AG08395 (cell line): ENCODE data around the gene MCM6.
"Not testable (repeated sequence)": the region's sequence is repeated elsewhere in the genome, so short reads cannot be mapped to it uniquely, and the experiment has no call there.

Experiments
- DNase-seq: peaks from one replicate; pipeline ENCODE4 v3.0.0; 2012; ENCODE audit warnings: mixed read lengths, low spot score

MCM6 gene

DNA sequence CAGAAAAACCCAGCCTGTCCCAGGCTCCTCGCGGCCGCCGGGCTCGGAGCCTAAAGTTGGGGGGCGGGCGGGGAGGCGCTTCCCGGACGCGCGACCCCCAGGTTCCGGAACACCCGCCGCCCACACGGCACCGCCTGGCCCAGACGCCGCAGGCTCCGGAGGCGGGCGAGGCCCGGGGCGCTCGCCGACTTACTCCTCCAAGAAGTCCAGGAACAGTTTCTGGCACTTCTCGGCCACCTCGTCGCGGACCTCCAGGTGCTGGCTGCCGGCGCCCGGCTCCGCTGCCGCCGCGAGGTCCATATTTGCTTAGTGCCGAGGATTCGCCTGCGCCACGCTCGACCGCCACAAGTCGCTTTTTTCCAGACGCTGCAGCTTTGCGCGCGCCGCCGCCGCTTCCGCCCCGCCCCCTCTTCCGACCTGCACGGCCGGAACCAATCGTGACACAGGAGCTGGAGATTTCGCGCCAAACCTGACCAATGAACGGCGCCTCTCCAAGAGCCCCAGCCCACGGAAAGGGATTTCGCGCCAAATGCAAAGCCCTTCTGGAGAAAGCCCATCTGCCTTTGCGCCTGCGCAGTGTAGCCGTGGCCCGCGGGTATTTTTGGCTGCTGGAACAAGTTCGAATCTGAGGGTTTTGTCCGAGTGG, at the start of gene MCM6:
Gene MCM6 (minus strand): TSS at position 378 of the 646 bp plus-strand sequence. CDS start 78 bp downstream, at position 300.
- peak; percentile 99 for DNase-seq

DNA sequence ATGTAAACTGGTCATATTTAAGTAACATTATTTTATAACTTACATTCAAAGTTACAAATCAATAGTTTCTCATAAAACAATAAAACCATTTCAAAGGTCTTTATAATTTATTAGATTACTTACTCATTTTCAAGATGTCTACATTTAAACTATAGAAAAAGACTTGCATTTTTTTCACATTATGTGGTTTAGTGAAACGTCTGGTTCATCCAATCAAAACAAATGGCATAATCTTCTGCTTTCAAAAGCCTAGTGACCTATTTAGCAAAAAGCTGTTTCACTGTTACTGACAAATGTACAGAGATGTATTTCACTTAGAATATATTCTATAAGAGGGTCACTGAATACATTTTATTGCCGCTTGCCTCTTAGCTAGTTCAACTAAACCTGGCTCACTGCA, 49.3 kb upstream of the MCM6 start:
- peak; percentile 2 for DNase-seq

DNA sequence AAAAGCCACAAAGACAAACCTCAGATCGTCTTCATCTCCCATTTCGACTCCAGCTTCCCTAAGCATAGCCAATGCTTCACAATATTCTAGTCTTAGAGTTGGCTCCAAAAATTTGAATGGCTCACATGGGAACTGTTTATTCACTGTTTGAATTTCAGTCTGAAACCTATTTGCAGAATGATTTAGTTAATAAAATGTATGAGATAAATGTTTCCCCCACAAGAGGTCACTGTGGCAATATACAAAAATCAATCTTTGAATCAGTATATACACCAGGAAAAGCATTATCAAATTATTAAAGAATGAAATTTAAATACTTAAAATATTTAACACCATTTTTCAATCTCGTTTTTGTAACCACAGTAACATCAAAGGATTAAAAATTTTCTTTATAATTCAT, 40.0 kb upstream of the MCM6 start:
- peak; percentile 24 for DNase-seq

DNA sequence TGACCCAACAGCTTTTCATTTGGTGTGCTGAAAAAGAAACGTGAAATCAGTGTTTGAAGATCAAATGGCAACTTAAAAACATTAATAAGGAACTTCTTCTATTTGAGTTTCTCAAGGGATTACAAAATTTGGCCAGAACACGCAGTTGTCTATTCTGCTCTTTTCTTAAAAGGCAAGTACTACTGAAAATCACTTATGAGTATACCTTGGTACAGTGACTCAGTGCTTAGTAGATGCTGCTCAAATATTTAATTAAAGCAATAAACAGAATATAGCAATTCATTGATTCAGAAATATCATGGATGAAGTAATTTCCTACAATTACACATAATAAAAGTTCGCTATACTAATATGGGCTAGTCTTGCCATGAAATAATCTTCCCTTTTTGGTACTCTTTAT, 38.2 kb upstream of the MCM6 start:
- no peak for DNase-seq

DNA sequence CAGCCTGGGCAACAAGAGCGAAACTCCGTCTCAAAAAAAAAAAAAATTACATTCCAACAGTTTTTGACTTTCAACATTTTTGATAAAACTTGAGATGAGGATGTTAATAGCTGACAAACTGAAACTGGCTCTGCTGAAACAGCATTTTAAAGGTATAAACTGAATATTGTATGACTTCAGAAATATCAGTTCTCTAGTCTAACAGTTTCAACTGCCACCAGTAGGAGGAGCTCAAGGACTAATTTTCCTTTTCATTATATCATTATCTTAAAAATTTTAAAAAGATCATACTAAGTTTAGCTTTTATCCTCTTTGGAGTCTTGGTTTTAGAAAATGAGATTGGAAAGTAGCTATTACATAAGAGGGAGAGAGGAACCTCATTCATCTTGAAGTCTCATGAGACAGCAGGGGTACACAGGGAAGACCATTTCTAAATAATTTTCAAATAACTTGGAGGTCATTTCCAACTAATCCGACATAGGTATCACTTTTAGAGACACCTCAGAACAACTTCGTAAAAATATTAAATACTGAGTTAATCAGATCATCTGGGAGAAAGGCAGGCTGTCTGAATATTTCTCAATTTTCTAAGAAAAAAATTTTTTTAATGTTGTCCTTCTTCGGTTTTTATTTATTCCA, 37.6 kb upstream of the MCM6 start:
- peak; percentile 43 for DNase-seq

DNA sequence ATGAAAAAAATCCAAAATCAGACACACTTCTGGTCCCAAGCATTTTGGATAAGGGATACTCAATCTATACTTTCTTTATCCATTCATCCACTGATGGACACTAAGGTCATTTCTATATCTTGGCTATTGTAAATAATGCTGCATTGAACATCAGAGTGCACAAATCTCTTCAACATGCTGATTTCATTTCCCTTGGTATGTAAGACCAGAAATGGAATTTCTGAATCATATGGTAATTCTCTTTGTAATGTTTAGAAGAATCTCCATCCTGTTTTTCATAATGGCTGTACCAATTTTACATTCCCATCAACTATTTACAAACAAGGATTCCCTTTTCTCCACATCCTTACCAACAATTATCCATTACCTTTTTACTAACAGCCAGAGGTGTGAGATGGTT, 33.7 kb upstream of the MCM6 start:
- peak; percentile 7 for DNase-seq

DNA sequence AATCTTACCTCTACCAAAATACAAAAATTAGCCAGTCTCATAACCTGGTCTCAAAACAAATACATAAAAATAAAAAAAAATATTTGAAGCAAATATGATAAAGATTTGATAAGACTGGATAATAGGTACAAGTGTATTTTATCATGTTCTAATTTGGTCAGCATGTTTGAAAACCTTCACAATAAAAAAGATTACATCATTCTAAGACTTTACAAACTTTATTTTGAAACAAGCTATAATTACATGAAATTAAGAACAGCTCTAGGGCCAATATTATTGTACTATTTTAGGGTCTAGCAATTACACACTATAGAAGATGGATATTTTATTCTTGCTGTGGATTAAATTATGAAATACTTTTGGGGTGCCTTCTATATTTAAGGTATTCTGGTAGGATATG, 29.4 kb upstream of the MCM6 start:
- no peak for DNase-seq

DNA sequence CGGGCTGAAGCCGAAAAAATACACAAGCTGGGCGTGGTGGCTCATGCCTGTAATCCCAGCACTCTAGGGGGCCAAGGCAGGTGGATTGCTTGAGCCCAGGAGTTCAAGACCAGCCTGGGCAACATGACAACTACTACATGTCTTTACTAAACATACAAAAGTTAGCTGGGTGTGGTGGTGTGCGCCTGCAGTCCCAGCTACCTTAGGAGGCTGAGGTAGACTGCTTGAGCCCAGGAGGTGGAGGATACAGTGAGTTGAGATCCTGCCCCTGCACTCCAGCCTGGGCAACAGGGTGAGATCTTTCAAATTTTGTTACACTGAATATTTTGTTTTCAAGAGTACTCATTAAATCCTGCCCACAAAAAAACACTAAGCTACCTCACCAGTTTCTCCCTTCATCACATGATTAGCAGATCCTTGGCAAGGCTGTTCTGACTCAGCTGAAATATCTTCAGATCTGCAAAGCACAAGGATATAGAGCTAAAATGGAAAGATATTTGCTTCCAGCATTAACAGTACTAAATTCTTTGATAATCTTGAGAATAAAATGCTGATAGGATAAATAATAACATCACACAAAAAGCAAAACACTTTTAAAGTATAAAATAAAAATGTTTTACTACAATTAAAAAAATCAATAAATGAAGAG, 28.2 kb upstream of the MCM6 start:
- peak; percentile 52 for DNase-seq

DNA sequence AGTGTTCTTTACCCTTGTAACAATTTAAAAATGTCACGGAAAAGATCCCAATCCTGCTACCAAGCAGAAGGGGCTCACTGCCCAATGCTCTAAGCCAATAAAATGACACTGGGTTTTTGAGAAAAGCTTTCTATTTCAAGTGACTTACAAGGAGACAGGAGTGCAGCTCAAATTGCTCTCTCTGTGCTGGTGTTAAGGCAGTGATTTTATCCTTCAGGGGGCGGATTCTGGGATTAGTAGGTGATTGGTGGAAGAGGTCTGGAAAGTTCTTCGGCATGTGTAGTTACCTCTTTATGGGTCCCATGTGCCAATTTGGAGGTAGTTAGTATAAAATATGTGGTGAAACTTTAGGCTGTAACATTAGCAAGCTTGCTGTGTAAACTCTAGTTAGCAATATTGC, 27.4 kb upstream of the MCM6 start:
- DNase-seq = no peak

DNA sequence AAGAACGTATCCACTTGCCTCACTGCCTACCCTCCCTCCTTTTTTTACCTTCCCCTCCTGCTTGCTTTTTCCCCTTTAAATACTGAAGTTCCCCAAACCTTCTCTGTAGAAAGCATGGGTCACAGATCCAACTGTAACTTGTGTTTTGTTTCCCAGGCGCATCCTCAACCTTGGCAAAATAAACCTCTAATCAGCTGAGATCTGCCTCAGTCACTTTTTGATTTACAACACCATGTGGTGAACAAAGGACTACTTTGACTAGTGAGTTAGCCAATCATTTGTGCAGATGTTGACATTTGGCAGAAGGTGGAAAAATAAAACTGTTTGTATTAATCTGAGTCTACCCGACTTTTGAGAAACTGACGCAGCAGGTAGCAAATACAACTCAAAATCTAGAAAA, 23.3 kb upstream of the MCM6 start:
- DNase-seq = no peak

DNA sequence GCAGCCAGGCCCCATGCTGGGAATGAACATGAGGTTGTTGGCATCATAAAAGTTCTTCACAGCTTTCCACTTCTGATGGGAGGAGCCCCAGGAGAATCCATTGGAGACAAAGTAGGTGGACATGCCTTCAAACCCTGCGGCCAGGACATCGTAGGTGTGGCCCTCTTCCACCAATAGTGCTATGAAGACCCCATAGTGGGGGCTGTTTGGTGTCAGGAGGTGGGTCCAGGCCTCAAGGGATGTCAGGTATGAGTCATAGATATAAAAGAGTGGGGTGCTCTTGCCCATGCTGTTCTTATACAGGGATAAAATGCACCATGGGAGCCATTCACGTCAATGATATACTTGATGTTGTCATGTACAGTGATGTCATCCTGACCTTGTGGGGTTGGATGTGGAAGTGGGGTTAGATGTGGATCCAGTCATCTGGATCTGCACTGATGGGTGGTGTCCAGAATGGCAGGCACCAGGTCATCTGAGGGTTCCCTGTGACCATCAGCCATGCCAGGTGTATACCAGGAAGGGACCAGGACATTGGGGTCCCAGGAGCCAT, 22.1 kb upstream of the MCM6 start:
- no peak for DNase-seq

DNA sequence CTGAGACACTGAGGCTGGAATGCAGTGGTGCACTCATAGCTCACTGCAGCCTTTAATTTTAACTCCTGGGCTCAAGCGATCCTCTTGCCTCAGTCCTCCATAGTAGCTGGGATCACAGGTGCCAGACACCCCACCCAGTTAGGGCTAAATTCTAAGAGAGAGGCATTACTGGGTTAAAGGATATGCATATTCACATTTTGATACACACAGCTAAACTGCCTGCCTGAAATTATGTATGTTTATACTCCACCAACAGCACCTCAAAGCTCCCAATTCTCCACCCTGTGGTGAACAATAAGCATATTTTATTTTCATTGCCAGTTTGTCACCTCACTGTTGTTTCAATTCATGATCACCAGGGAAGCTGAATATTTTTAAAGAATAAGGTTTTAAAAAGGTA, 18.7 kb upstream of the MCM6 start:
- no peak for DNase-seq

DNA sequence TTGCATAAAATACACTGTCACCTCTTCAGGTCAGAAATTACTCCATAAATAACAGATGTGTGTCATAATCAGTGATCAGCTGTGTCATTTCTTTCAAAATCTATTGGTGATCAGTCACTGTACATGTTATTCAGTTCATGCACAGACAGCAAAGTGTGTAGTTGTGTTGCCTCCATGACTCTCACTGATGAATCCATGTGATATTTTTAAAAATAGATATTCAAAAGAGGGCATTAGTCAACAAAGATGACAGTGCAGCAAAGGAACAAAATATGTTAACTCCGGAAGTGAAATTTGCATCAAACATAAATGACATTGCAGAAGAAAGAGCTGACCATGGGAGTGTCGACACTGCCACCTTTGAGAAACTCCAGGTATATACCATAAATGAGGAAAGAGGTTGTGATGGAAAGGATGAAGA, 17.1 kb upstream of the MCM6 start:
- DNase-seq = no peak

DNA sequence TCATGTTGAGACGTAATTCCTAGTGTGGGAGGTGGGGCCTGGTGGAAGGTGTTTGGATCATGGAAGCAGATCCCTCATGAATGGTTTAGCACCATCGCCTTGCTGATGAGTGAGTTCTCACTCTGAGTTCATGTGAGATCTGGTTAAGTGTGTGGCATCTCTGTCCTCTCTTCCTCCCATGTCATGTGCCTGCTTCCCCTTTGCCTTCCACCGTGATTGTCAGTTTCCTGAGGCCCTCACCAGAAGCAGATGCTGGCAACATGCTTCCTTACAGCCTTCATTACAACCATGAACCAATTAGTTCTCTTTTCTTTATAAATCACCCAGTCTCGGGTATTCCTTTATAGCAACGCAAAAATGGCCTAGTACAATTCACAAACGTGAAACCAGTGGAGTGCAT, 14.6 kb upstream of the MCM6 start:
- no peak for DNase-seq

DNA sequence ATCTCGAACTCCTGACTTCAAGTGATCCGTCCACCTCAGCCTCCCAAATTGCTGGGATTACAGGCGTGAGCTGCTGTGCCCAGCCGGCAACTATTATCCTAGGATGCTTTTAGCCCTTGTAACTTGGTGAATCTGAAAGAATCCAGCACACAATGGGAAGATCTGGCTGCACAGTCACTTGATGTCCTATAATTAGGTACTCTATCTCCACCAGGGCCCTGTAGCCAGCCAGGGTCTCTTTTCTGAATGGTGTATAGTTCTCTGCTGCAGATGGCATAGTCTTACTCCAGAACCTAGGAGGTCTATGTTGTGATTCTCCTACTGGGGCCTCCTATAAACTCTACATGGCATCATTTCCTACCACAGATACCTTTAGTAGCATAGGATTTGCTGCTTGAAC, 13.9 kb upstream of the MCM6 start:
- no peak for DNase-seq

DNA sequence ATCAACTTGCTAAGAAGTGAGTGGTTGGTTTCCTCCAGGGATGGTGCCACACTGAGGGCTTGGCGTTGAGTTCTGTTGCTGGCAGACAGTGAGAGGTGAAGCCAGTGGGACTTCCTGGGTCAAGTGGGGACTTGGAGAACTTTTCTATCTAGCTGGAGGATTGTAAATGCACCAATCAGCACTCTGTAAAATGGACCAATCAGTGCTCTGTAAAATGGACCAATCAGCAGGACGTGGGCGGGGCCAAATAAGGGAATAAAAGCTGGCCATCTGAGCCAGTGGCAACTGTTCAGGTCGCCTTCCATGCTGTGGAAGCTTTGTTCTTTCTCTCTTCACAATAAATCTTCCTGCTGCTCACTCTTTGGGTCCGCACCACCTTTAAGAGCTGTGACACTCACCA, 12.3 kb upstream of the MCM6 start:
- DNase-seq = not testable (repeated sequence)

DNA sequence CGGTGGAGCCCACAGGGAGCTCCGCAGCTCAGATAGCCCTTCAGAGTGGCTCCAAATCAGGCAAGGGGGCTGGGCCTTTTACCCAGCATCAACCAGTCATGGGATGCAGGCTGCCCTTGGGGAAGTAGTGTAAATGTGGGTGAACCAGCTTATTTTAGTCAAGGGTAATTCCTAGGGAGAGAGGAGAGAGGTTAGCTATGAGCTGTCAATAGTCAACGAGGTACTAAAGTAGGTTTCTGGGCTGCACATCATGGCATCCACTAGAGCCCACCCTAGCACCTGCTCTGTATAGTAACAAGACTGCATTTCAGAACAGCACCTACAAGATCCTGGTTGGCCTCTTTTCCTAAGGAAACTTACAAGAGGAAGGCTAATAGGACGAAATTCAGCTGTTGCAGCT, 9.5 kb upstream of the MCM6 start:
- DNase-seq = no peak

DNA sequence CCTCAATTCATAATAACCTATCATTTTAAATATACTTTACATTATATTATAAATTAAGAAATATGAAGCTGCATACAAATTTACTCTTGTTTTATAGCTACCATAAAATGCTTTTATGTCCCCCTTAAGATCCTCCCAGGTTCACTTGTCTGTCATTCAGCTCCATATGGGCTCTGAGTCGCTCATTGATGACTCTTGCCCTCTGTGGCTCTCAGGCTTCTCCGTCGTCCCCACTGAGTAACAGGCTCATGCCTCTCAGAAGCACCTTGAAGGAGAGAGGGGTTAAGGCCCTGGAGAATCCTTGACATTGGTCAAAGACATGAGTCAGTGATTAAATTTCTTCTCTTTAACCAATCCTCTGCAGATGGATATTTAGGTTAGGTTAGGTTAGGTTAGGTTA, 6.2 kb upstream of the MCM6 start:
- no peak for DNase-seq

DNA sequence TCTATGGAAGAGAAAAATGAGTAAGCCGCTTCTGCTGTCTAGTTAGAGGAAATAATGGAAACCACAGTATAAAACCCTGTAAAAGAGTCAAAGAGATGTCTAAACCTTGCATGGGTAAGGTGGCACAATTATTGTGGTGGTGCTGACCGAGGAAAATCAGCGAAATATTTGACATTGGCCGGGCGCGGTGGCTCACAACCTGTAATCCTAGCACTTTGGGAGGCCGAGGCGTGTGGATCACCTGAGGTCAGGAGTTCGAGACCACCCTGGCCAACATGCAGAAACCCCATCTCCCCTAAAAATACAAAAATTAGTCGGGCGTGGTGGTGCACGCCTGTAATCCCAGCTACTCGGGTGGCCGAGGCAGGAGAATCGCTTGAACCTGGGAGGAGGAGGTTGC, 527 bp upstream of the MCM6 start:
- not testable (repeated sequence) for DNase-seq

DNA sequence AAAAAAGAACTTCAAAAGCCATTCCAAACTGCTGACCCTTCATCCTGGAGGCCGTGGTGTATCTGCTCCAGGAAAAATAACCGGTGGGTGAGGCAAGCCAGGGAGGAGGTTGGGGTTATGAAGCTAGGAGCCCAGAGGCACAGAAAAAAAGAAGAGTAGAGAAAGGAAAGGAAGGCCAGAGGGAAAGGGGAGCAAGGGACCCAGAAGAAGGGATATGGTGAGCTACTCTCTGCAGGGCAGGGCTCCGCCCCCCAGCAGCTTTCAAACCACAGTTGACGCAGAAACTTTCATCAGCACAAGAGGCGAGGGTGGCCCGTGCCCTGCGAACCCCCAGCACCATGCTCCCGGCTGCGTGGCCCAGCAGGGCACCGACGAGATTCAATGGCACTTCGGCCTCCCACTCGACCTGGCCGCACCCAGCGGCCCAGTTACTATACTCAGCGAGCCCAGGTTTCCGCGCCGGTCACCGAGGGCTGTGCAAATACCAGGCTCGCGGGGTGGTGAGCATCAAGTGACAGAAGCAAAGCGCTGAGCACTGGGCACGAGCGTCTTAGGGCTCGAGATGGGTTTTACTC, 665 bp downstream of the MCM6 start:
- DNase-seq = peak; percentile 59

DNA sequence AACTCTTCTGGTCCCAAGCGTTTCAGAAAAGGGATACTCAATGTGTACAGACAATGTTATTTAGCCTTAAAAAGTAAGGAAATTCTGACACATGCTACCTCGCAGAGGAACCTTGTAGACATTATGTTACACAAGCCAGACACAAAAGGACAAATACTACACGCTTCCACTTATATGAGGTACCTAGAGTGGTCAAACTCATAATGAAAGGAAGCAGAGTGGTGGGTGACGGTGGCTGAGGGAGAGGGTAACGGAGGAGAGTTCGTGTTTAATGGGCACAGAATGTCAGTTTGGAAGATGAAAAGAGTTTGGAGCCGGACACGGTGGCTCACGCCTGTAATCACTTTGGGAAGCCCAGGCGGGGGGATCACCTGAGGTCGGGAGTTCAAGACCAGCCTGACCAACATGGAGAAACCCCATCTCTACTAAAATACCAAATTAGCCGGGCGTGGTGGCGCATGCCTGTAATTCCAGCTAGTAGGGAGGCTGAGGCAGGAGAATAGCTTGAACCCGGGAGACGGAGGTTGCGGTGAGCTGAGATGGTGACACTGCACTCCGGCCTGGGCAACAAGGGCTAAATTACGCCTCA, 1.4 kb downstream of the MCM6 start:
- no peak for DNase-seq

DNA sequence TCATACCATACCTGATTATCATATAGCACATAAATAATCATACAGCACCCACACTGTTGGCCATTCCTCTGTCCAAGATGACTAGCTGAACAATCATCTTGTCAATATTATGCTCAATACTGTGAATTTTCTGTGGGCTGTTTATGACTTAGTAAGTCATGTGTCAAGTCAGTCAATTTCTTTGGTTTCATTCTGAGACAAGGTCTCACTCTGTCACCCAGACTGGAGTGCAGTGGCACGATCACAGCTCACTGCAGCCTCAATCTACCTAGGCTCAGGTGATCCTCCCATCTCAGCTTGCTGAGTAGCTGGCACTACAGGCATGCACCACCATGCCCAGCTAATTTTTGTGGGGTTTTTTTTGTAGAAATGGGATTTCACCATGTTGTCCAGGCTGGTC, 5.7 kb downstream of the MCM6 start:
- DNase-seq = no peak

DNA sequence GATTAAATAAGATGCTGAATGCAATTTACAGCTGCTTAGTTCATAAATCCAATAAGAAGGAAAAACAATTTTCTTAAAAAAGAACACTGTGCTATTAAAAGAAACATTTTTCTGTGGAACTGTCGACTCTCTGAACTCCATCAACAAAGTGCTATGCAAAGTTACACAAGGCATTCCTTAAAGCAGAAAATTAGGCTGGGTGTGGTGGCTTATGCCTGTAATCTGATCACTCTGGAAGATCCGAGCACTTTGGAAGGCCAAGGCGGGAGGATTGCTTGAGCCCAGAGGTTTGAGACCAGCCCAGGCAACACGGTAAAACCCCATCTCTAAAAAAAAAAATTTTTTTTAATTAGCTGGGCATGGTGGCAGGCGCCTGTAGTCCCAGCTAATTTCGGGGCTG, 13.0 kb downstream of the MCM6 start:
- no peak for DNase-seq
